Activated CD8-positive, alpha-beta memory T cell treated with anti-CD3 and anti-CD28 coated beads, Interleukin-2, amount 50 U/mL, for 24 hours (primary cell): ENCODE measurements around the gene UNC93A.
"Not testable (repeated sequence)": the region's sequence is repeated elsewhere in the genome, so short reads cannot be mapped to it uniquely, and the experiment has no call there.

Source experiments
- DNase-seq: peaks from one replicate; pipeline ENCODE4 v3.0.0-alpha.2; 2020; ENCODE audit errors: extremely low read depth

UNC93A gene

GRCh38 chr6:167338541-167339117 lies 47.5 kb downstream of the UNC93A start:
- DNase-seq = no peak

- no peak for DNase-seq
These were observed 50.0 kb downstream of the UNC93A start for GRCh38 chr6:167341038-167341583.

- DNase-seq = no peak
These were observed 50.8 kb downstream of the UNC93A start for GRCh38 chr6:167341665-167342655.

- DNase-seq = no peak
These were observed 51.9 kb downstream of the UNC93A start for GRCh38 chr6:167342879-167343610.

GRCh38 chr6:167345348-167345747 lies 54.2 kb downstream of the UNC93A start:
- DNase-seq = no peak

- DNase-seq = no peak
These were observed 54.8 kb downstream of the UNC93A start for GRCh38 chr6:167345960-167346359.

- no peak for DNase-seq
These were observed 56.1 kb downstream of the UNC93A start for GRCh38 chr6:167347226-167347625.

GRCh38 chr6:167349631-167350274 lies 58.6 kb downstream of the UNC93A start:
- no peak for DNase-seq

GRCh38 chr6:167350275-167350696 lies 59.2 kb downstream of the UNC93A start:
- DNase-seq = no peak

GRCh38 chr6:167350731-167351655 lies 59.9 kb downstream of the UNC93A start:
- DNase-seq = peak; percentile 75

- no peak for DNase-seq
These were observed 60.7 kb downstream of the UNC93A start for GRCh38 chr6:167351656-167352345.

GRCh38 chr6:167356874-167357273 lies 65.8 kb downstream of the UNC93A start:
- no peak for DNase-seq

- not testable (repeated sequence) for DNase-seq
These were observed 67.3 kb downstream of the UNC93A start for GRCh38 chr6:167358394-167358793.

GRCh38 chr6:167361170-167361569 lies 70.1 kb downstream of the UNC93A start:
- DNase-seq = not testable (repeated sequence)
